ENCODE results near the gene HS3ST5.

DNA sequence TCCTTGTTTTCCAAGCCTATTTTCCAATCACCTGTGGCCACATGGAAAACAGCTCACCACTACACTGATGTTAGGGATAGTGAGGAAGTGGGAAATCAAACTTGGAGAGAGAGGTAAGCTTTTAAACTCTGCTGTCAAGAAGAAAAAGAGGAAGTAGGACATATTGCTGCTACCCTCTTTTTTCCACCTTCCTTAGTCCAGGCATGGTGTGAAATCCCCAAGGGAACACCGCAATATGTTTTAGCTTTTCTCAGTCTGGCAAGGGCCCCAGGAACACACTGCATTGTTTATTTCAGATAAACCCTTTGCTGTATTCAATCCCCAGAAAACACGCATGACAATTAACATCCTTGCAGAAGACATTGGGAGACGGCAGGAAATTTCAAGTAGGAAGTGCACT is 61.3 kb downstream of the HS3ST5 start:
- no peak for TF ChIP-seq POLR2A (IDR thresholded peaks at IDR 0.05)
- no peak for TF ChIP-seq CTCF (IDR thresholded peaks at IDR 0.05)
